ENCODE measurements around the gene UGT2B7. TPM values are rescaled to one million over a fixed set of nuclear protein-coding genes. Genes with fewer than 3 reads are reported as not detected.
"Not testable (repeated sequence)": the region's sequence is repeated elsewhere in the genome, so short reads cannot be mapped to it uniquely, and the experiment has no call there.

UGT2B7 gene
- total RNA-seq (2014; rRNA removed; shearing (Covaris generic)) (not detected in 2 replicates), total RNA-seq (2022) (not detected in 2 replicates), Bru-seq, nascent RNA (not detected), BruChase-seq, experiment 1, labeled RNA remaining after a 6-hour chase (not detected), BruChase-seq, experiment 2, labeled RNA remaining after a 2-hour chase (not detected)
- long read RNA-seq: 0 reads

DNA sequence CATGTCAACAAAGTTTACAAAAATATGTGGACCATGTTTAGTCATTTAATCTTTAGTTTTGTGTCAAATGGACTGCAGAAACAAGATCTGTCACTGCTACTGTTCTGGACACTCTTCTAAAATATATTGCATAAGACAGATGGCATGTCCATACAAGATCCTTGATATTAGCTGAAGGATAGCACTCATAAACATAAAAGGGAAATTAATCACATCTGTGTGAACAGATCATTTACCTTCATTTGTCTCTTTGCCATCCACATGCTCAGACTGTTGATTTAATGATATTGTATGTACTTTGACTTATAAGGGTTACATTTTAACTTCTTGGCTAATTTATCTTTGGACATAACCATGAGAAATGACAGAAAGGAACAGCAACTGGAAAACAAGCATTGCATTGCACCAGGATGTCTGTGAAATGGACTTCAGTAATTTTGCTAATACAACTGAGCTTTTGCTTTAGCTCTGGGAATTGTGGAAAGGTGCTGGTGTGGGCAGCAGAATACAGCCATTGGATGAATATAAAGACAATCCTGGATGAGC is at the start of gene UGT2B7:
Gene UGT2B7, plus strand, starts transcription at position 364 of the 546 bp plus-strand sequence. Its CDS starts 47 bp downstream, at position 411.
- Histone ChIP-seq H3K4me2 (ENCODE audit: low read length) (no peak within 1 kb of the TSS), H2AFZ (ENCODE audit: low read length) (no peak within 1 kb of the TSS), H3K4me3 (ENCODE audit: low read depth, low read length, poor library complexity, severe bottlenecking) (no peak within 1 kb of the TSS), H3K36me3 (ENCODE audit: insufficient read depth, low read length) (no peaks in the 10 kb centered on the region), H3K9me2 (ENCODE audit: insufficient read depth, low read length) (no peaks in the 10 kb centered on the region), H3K79me2 (ENCODE audit: insufficient read depth, low read depth, low read length) (no peaks in the 10 kb centered on the region), H4K20me1 (ENCODE audit: insufficient read depth, low read length) (no peaks in the 10 kb centered on the region), H3K9me3 (ENCODE audit: low read length) (no peaks in the 10 kb centered on the region), H3K27ac (ENCODE audit: low read depth, low read length, poor library complexity, severe bottlenecking) (no peak within 1 kb of the TSS), H3K4me1 (ENCODE audit: insufficient read depth, low read length, poor library complexity, severe bottlenecking) (no peaks in the 10 kb centered on the region)
- BruUV-seq (replicated peaks): no TSS peak
- CTCF ChIA-PET (ENCODE audit: unreplicated experiment): no interaction called here
- intact Hi-C loops (cut with micrococcal nuclease; ENCODE audit: unreplicated experiment): no loop called here
- POLR2A ChIA-PET: interaction anchor here (0.9 kb wide), 1 partner anchor 14 kb away, joined by 3 read pairs; no protein-coding TSS in a partner anchor
- no peak for DNase-seq (ENCODE audit: low spot score)
- TF ChIP-seq EZH2phosphoT487 (IDR thresholded peaks at IDR 0.05; ENCODE audit: borderline replicate concordance, low read depth, low read length): no peak
- no peak for TF ChIP-seq CTCF (conservative IDR thresholded peaks at IDR 0.05; ENCODE audit: low read length)

DNA sequence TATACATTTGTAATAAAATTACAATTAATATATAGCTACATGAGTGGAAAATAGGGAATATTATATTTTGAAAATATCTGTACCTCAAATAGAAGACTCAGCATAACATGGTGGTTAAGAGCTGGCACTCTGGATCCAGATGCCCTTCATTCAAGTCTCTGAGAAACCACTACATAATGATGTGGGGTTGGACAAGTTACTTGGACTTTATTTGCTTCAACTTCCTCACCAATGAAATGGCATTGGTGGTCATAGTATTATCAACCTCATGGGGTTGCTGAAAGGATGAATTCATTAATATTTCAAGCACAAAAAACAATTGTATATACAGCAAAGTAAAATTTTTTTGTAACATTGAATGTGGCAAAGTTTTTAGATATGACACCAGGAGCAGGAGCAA is 46.4 kb upstream of the UGT2B7 start:
- no TSS peak for BruUV-seq (replicated peaks)
- H3K4me2 ChIP-seq (ENCODE audit: low read length): no peak overlapping the region

DNA sequence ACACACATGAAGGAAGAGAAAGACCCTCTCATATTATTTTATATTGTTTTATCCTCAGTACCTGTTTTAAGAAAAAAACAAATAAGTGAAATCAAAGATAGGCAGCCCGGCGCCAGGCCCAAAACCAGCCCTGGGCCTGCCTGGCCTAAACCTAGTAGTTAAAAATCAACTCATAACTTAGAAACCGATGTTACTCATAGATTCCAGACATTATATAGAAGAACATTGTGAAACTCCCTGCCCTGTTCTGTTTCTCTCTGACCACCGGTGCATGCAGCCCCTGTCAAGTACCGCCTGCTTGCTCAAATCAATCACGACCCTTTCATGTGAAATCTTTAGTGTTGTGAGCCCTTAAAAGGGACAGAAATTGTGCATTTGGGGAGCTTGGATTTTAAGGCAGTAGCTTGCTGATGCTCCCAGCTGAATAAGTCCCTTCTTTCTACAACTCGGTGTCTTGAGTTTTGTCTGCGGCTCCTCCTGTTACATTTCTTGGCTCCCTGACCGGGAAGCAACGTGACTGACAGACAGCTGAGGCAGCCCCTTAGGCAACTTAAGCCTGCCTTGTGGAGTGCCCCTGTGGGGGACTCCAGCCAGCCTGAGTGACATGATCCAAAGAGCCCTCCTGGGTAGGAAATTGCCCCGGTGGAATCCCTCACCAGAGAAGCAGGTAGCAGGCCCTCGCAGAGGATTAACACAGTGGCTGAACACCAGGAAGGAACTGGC is 45.3 kb upstream of the UGT2B7 start:
- CTCF ChIA-PET (ENCODE audit: unreplicated experiment); H3K9me3 ChIP-seq (ENCODE audit: low read length); DNase-seq (ENCODE audit: low spot score); H2AFZ ChIP-seq (ENCODE audit: low read length); H3K27ac ChIP-seq (ENCODE audit: low read depth, low read length, poor library complexity, severe bottlenecking); POLR2A ChIA-PET; H3K4me3 ChIP-seq (ENCODE audit: low read depth, low read length, poor library complexity, severe bottlenecking); BruUV-seq (replicated peaks); H3K9me2 ChIP-seq (ENCODE audit: insufficient read depth, low read length); H3K36me3 ChIP-seq (ENCODE audit: insufficient read depth, low read length); H3K79me2 ChIP-seq (ENCODE audit: insufficient read depth, low read depth, low read length); H4K20me1 ChIP-seq (ENCODE audit: insufficient read depth, low read length); intact Hi-C loops (cut with micrococcal nuclease; ENCODE audit: unreplicated experiment); H3K4me2 ChIP-seq (ENCODE audit: low read length); H3K4me1 ChIP-seq (ENCODE audit: insufficient read depth, low read length, poor library complexity, severe bottlenecking): not testable (repeated sequence)

More for the DNA sequence above, 46.4 kb upstream of the UGT2B7 start:
- intact Hi-C loops (cut with micrococcal nuclease; ENCODE audit: unreplicated experiment): no loop called here
- no peak overlapping the region for H3K4me3 ChIP-seq (ENCODE audit: low read depth, low read length, poor library complexity, severe bottlenecking)
- no peak overlapping the region for H2AFZ ChIP-seq (ENCODE audit: low read length)
- no peaks in the 10 kb centered on the region for H3K36me3 ChIP-seq (ENCODE audit: insufficient read depth, low read length)
- ChIA-PET POLR2A (interaction anchor here (0.6 kb wide), 3 partner anchors 13 to 123 kb away, joined by 3 to 5 read pairs (median 3); no protein-coding TSS in a partner anchor), CTCF (ENCODE audit: unreplicated experiment) (no interaction called here)
- no peaks in the 10 kb centered on the region for H3K4me1 ChIP-seq (ENCODE audit: insufficient read depth, low read length, poor library complexity, severe bottlenecking)
- TF ChIP-seq EZH2phosphoT487 (IDR thresholded peaks at IDR 0.05; ENCODE audit: borderline replicate concordance, low read depth, low read length) (no peak), CTCF (conservative IDR thresholded peaks at IDR 0.05; ENCODE audit: low read length) (no peak)
- no peak overlapping the region for H3K27ac ChIP-seq (ENCODE audit: low read depth, low read length, poor library complexity, severe bottlenecking)
- H3K79me2 ChIP-seq (ENCODE audit: insufficient read depth, low read depth, low read length): no peaks in the 10 kb centered on the region
- DNase-seq (ENCODE audit: low spot score): no peak
- H3K9me2 ChIP-seq (ENCODE audit: insufficient read depth, low read length): no peaks in the 10 kb centered on the region
- no peaks in the 10 kb centered on the region for H3K9me3 ChIP-seq (ENCODE audit: low read length)
- no peaks in the 10 kb centered on the region for H4K20me1 ChIP-seq (ENCODE audit: insufficient read depth, low read length)

Data from OCI-LY7 (cell line).